Measurements from ENCODE around the gene MST1. TPM values are rescaled to one million over a fixed set of nuclear protein-coding genes. Genes with fewer than 3 reads are reported as not detected.

Gene MST1
- total RNA-seq, 1 donor from 2014 or later, result 50.7 TPM

- peak; percentile 98 for DNase-seq (ENCODE audit: extremely low spot score, unreplicated experiment)
- H3K27ac Mint-ChIP-seq, result peak within 1 kb of the TSS; percentile 98
- H3K4me3 Mint-ChIP-seq, result peak within 1 kb of the TSS; percentile 95
- no peaks in the 10 kb centered on the region for H3K9me3 Mint-ChIP-seq
- peaks cover 3% of the 10 kb centered on the region for H3K36me3 Mint-ChIP-seq
- no peaks in the 10 kb centered on the region for H3K27me3 Mint-ChIP-seq
- TF ChIP-seq, protein P1, sequence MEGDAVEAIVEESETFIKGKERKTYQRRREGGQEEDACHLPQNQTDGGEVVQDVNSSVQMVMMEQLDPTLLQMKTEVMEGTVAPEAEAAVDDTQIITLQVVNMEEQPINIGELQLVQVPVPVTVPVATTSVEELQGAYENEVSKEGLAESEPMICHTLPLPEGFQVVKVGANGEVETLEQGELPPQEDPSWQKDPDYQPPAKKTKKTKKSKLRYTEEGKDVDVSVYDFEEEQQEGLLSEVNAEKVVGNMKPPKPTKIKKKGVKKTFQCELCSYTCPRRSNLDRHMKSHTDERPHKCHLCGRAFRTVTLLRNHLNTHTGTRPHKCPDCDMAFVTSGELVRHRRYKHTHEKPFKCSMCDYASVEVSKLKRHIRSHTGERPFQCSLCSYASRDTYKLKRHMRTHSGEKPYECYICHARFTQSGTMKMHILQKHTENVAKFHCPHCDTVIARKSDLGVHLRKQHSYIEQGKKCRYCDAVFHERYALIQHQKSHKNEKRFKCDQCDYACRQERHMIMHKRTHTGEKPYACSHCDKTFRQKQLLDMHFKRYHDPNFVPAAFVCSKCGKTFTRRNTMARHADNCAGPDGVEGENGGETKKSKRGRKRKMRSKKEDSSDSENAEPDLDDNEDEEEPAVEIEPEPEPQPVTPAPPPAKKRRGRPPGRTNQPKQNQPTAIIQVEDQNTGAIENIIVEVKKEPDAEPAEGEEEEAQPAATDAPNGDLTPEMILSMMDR (conservative IDR thresholded peaks at IDR 0.05), result no peak
- peaks cover 9% of the 10 kb centered on the region for H3K4me1 Mint-ChIP-seq (ENCODE audit: unreplicated experiment)
Observed at GRCh38 chr3:49723628-49724551, 34.6 kb upstream of the MST1 start, which contains the start of gene GMPPB. Gene GMPPB (minus strand): TSS chr3:49723951. CDS start chr3:49723726, 225 bp downstream.

DNA sequence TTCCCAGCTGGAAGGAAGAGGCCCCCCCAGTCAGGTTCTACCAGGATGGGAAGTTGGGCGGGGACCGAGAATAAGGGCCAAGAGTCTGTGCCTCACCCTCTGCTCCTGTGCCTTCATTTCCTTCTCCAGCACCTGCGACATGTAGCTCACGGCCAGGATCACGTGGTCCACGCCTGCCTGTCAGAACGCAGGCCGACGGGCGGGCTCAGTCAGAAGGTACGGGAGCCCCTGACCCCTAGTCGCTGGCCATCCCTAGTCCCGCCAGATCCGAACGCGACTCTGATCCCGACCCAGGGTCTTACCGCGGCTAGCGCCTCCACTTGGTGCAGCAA lies 34.0 kb upstream of the MST1 start:
- no peaks in the 10 kb centered on the region for H3K9me3 Mint-ChIP-seq

DNA sequence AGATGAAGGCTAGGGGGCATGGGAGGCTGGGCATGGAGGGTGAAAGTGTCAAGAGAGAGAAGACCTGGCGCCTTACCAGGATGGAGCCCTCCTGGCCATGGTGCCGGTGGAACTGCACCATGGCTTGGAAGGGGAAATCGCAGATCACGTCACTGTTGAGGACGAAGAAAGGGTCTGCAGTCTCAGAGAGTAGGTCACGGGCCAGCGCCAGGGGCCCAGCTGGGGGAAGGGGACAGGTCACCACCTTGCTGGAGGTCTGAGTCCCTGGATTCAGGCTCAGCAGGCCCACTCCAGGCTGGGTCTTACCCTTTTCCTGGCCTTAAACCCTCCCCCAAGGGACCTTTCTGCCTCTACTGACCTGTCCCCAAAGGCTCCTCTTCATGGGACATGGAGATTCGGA lies 33.6 kb upstream of the MST1 start:
- TF ChIP-seq, protein P1 (conservative IDR thresholded peaks at IDR 0.05), result no peak
- Mint-ChIP-seq H3K4me1 (ENCODE audit: unreplicated experiment) (peaks cover 13% of the 10 kb centered on the region), H3K36me3 (peaks cover 3% of the 10 kb centered on the region), H3K27ac (peak overlapping the region; percentile 98), H3K9me3 (no peaks in the 10 kb centered on the region), H3K27me3 (no peaks in the 10 kb centered on the region), H3K4me3 (peak overlapping the region; percentile 95)
- peak; percentile 70 for DNase-seq (ENCODE audit: extremely low spot score, unreplicated experiment)

More for the DNA sequence above, 34.0 kb upstream of the MST1 start:
- peak; percentile 70 for DNase-seq (ENCODE audit: extremely low spot score, unreplicated experiment)
- peak overlapping the region; percentile 98 for H3K27ac Mint-ChIP-seq
- peak overlapping the region; percentile 95 for H3K4me3 Mint-ChIP-seq
- TF ChIP-seq, protein P1 (conservative IDR thresholded peaks at IDR 0.05), result no peak
- H3K36me3 Mint-ChIP-seq, result peaks cover 3% of the 10 kb centered on the region
- H3K27me3 Mint-ChIP-seq, result no peaks in the 10 kb centered on the region
- H3K4me1 Mint-ChIP-seq (ENCODE audit: unreplicated experiment), result peaks cover 13% of the 10 kb centered on the region

DNA sequence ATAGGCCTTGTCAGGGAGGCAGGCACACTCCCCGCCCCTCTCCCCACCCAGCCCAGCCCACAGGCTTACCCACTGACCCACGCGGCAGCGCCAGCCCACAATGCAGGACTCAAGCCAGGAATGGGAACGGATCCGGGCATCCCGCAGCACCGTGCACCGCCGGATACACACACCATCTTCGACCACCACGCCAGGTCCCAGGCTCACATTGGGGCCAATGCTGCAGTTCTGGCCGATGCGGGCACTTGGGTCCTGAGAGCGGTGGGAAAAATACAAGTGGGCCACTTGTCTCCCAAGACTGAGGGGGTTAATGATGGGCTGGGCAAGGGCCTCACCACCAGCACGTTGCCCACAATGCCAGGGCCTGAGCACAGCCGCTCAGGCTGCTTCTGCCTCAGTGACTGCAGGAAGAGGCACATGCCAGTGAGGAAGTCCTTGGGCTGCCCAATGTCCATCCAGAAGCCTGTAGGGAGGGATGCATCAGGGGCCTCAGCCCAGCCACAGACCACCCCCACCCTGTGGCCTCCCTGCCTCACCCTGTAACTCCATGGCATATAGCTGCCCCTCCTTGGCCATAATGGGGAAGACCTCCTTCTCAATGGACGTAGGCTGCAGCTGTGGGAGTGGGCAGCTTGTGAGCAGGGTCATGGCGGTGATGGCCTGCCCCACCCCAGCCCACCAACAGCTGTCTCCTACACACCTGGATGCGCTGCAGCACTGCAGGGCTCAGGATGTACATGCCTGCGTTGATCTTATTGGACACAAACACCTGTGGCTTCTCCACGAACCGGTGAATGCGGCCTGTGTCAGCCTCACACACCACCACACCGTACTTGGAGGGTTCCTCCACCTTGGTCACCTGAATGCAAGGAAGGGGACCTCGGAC lies 32.9 kb upstream of the MST1 start:
- H3K27ac Mint-ChIP-seq, result peak overlapping the region; percentile 98
- TF ChIP-seq, protein P1 (conservative IDR thresholded peaks at IDR 0.05), result no peak
- DNase-seq (ENCODE audit: extremely low spot score, unreplicated experiment), result peak; percentile 53
- no peaks in the 10 kb centered on the region for H3K27me3 Mint-ChIP-seq
- H3K36me3 Mint-ChIP-seq, result peaks cover 3% of the 10 kb centered on the region
- peaks cover 13% of the 10 kb centered on the region for H3K4me1 Mint-ChIP-seq (ENCODE audit: unreplicated experiment)
- no peaks in the 10 kb centered on the region for H3K9me3 Mint-ChIP-seq
- peak overlapping the region; percentile 95 for H3K4me3 Mint-ChIP-seq

- TF ChIP-seq, protein P1 (conservative IDR thresholded peaks at IDR 0.05), result no peak
- Mint-ChIP-seq H3K4me3 (no peak overlapping the region), H3K4me1 (ENCODE audit: unreplicated experiment) (peaks cover 13% of the 10 kb centered on the region), H3K9me3 (no peaks in the 10 kb centered on the region), H3K27me3 (no peaks in the 10 kb centered on the region), H3K27ac (no peak overlapping the region), H3K36me3 (peaks cover 3% of the 10 kb centered on the region)
- DNase-seq (ENCODE audit: extremely low spot score, unreplicated experiment), result no peak
Observed at GRCh38 chr3:49721596-49721895, 32.3 kb upstream of the MST1 start.
